HG02623 (cell line): ENCODE results near the gene CUX1.

Experiments
- ATAC-seq: cut with Tn5 transposase; IDR thresholded peaks from one replicate; pipeline ENCODE4 v1.9.1; 2021; ENCODE audit warnings: moderate library complexity; ENCODE audit not compliant: unreplicated experiment

CUX1 gene

DNA sequence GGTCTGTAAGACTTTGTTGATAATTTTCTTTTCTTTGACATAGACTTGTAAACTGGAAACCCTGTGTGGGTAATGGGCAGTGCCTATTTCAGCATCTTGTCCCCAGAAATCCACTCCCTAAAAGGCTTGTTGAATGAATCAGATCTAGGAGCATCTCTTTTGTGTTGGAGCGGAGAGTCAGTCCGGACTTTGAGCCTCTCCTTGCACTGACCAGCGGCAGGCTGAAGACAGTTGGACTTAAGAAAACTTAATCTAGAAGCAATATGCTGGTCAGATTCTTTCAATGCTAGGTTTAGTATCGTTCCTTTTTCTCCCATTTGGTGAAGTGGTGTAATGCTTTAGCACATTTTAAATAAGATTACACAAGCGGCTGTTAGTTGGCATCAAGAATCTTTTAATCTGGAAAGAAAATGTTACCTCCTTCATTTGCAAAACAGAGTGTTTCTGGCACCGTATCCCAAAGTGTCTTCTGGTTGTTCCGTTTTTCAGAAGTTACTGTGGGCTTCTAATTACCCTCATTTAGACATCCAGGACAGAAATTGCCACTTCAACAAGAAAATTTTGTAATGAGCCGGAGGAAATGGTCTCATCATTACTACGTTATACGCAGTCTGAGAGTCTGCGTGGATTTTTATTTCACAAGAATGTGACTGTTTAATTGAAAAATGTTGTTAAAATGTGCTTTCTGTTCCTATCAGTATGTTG lies 74.7 kb downstream of the CUX1 start:
- ATAC-seq: no peak

DNA sequence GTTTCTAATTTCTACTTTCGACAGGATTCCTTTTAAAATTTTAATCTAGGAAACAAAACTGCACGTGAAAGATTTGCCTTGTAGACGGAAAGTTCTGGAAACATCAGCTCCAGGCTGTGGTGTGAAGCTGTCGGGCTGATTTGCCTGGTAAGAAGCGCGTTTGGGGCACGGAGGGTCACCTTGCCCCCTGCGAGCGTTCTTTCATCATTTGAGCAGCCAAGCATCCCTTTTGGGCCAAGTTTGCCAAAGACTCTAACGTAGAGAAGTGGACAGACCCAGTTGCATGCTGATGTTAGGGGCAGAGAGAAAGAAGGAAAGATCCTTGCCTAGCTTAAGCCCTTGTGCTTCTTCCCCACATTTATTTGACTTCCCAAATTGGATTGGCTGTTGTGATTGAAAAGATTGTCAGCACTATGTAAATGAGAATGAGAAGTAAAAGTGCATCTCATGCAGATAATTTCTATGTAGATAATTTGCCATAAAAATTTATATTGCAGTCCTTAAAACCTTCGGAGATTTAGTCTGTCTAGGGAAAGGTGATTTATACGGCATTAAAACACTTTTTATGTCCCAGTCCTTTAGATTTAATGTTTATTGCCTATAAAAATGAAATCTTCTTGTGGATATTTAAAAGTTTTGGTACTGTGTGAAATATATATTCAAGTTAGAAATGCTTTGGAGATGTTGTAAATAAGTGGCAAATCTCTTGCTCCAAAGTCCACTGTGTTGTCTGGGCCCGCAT lies 76.1 kb downstream of the CUX1 start:
- ATAC-seq: no peak

DNA sequence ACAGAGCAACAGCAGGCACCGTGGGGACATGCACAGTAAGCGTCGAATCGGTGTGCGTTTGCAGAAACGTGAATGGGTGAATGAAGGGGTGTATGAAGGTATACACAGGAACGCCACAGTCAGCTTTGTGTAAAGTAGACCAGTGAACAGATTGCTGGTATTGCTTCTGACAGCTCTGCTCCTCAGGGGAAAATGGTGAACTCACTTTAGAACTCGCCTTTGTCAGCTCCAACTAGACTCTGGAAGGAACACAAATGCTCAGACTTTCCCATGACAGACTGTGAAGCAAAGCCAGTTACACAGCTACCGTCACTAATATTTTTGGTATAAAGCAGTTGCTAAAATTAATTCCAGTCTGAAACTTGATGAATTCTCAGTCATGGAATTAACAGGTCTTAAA lies 78.9 kb downstream of the CUX1 start:
- ATAC-seq: no peak

DNA sequence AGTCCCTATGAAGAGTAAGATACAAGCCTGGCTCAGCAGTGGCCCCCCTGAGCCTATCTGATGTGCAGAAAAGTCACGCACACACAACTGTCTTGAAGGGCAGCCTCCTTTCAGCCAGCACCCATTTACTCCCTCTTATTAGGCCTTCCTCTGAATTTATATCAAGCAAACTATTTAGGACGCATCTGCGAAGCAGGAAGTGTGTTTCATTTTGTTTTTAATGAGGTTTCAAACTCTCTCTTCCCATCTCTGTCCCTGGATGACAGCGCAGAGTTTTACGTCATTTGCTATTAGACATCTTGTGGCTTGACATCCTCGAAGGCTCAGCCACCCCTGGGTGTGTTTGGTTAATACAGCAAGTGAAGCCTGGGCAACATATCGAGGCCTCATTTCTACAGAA lies 79.5 kb downstream of the CUX1 start:
- ATAC-seq: no peak

DNA sequence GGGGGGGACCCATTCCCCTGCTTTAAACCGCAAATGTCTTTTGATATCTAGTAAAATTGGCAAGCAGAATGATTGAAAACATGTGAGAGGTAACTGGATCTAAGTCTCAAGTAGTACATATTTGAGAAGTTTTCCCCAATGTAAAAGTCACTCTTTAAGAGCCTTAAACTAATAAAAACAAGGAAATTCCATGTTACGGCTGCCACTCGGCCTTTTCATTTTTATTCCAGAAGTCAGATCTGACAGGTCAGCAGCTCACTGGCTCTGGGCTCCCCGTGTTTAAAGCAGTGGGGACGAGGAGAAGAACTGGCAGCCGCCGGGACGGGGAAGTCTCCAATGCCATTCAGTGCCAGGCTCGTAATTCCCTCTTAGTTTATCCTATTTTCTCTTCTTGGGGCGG lies 80.7 kb downstream of the CUX1 start:
- ATAC-seq: no peak

DNA sequence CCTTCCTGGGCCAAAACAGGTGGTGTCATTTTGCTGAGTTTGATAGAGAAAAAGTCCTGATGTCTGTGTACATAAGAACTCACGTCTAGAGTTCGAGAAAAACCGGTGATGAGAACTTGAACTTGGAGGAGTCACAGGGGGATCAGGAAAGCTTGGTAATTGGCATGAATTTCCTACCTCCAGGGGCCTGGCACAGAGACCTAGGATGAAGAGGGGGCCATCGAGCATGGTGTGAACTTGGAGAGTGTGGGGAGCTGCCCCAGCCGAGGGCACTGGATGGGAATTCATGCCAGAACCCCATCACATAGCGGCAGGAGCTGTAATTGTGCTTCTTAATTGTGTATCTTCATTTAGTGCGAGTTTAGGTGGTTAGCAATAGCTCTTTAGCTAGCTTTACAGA lies 82.2 kb downstream of the CUX1 start:
- no peak for ATAC-seq

DNA sequence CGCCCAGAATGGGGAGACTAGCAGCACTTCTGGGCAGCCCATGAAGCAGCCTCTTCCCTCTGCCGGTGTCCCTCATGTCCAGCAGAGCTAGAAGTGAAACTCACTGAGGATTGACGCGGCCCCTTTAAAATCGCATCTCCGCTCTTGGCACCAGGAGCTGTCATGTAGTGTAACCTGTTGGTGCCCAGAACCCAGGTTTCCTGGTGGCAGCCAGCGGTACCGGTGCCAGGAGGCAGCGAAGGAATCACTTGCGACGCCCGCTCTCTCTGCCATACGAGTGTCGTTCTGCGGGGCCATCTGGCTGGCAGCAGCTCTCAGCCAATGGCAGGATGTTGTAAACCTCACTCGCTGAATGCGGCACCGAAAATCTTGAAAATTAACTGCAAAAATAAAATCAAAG lies 82.7 kb downstream of the CUX1 start:
- ATAC-seq: no peak

DNA sequence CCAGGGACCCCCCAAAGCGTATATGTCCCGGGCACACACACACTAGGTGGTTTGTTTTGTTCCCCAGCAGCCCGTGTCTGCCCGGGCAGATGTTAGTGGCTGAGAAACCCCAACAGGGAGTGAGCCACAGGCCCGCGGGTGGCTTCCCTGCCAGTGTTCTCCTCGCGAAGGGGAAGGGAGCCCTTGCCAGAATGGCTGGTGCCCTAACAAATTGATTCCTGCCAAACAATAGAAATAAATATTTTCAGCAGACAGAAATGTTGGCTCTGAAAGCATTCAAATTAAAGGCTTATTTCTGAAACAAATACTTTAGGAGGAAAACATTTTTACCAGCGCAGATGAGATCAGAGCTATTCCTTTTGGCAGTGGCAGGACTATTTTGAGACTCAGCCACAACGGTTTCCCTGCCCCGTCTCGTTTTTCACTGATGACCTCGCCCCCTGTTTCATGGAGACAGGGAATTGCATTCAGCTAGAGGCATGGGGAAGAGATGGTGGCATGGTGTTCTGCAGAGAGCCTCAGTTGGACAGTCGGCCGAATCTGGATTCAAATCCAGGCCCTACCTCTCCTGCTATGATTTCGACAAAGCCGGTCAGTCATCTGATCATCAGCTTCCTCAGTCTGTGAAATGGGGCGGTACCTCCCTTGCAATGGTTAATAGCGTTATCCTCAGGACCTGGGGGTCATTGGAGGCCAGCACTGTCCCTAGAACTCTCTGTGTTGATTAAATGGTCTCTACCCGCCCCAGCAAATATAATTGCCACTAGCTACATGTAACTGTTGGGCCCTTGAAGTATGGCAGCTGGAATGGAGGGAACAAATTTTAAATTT lies 84.5 kb downstream of the CUX1 start:
- no peak for ATAC-seq

DNA sequence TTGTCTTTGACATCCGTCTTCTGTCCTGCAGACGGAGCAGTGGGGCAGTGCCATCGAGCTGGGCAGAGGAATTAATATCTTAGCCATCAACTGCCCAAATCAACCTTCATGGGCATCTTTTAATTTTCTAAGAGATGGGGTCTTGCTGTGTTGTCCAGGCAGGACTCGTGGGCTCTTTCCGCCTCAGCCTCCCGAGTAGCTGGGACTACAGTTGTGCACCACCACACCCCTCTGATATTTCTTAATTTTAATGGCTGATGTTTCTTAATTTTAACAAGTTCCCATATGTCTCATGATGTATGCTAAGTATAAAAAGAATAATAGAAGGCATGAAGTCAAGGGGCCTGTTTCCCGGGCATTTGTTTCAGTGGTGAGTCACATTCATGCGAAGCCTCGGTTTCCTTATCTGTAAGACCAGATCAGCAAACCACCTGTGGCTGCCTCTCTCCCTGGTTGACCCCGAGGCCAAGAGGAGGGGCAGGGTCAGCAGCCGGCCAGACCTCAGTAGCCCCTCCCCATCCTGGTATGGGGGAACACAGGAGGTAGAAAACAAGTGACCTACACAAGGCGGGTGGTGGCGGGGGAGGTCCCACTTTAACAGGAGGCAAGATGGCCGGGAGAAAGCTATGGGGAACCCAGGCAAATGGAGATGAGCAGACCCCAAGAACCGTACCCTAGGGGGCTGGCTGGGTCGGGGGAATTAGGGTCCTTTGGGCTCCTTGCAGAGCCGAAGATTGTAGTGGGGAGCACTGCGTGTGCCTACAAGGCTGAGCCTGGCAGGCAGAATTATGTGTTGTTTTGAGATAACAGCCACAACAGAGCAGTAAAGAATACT lies 85.5 kb downstream of the CUX1 start:
- ATAC-seq: no peak

DNA sequence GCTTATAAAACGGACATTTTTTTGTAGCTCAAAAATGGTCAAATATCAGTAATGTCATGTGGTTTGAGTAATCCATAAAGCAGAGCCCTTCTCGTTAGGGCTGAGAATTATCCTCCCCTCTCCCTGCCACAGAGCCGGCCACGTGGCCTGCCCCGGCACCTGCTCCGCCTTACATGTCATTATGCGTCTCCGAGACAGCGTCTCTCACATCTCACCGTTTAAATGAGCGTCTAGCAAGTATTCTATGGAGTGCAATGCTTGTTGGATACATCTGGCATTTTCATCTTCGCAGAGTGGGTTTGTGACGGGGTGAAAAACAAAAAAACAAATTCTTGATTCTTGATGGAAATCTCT lies 86.1 kb downstream of the CUX1 start:
- no peak for ATAC-seq

DNA sequence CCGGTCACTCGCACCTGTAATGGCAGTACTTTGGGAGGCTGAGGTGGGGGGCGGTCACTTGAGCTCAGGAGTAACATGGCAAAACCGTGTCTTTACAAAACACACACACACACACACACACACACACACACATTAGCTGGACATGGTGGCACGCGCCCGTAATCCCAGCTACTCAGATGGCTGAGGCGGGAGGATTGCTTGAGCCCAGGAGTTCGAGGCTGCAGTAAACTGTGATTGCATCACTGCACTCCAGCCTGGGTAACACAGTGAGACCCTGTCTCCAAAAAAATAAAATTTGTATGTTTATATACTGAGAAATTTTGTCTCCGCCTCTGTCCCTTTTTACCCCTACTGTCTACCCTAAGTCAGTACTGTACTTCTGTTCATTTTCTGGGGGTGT lies 86.6 kb downstream of the CUX1 start:
- no peak for ATAC-seq

DNA sequence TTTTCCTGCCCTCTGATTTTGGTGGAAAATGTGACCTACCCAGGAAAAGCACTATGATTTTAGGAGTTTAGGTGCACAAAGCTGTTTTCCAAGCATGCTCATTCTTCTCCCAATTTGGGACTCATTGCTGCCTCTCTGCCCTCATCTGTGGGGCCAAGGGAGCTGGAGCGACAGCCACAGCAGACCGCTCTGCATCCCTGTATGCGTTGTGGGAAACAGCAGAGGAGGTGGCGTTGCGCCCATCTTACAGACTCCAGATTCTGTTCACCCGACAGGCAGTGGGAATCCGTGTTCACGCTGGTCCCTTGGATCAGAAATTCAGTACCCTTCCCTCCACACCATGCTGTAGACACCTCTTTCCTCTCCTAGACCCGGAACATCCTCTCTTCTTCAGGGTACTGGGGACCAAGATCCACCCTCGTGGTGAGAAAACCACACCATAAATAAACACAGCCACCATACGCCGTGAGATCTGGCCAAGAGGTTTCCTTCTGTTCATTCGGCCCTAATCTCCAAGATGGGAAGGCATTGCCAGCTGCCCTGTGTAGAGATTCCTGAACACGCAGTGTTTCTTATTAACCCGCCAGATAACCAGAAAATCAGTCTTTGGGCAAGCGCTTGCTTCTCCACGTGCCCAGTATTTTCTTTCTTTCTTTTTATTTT lies 87.9 kb downstream of the CUX1 start:
- no peak for ATAC-seq

DNA sequence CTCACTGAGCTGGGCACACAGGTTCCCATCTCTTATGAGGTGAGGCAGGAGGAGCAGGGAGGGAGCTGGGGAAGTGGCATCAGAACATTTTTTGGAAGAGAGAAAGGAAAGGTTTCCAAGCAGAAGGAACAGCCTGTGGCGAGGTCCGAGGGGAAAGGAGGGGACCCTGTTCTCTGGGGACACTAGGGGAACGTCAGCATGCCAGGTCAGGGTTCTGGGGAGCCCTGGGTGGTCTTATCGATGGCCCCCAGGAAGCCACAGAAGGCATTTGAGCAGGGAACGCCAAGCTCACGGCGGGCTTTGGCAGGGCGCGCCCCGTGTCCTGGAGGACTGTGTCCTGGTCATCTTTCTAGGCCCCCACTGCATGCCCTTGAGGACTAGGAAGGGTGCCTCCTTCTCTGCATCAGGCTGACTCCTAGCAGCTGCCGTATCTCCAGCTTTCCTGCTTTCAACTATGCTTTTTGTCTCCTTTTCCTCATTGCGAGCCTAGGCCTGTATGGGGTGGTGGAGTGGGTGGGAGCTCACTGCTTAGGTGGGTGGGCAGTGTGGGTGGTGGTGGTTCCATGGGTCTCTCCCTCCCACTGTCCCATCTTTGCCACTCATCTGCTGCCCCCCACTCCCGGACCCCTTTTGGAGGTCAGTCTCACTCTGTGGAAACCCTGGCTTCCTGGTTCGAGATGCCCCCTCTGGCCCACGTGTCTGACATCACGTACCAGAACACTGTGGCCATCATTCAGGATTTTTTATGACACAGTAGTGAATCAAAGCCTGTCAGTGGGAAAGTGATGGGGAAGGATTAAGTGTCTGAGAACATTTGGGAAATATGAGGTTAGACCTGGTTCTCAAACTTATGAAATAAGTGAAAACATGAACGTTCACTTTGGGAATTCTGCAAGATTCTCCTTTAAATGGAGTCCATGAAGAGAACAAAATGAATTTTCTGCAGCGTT lies 89.1 kb downstream of the CUX1 start:
- no peak for ATAC-seq

DNA sequence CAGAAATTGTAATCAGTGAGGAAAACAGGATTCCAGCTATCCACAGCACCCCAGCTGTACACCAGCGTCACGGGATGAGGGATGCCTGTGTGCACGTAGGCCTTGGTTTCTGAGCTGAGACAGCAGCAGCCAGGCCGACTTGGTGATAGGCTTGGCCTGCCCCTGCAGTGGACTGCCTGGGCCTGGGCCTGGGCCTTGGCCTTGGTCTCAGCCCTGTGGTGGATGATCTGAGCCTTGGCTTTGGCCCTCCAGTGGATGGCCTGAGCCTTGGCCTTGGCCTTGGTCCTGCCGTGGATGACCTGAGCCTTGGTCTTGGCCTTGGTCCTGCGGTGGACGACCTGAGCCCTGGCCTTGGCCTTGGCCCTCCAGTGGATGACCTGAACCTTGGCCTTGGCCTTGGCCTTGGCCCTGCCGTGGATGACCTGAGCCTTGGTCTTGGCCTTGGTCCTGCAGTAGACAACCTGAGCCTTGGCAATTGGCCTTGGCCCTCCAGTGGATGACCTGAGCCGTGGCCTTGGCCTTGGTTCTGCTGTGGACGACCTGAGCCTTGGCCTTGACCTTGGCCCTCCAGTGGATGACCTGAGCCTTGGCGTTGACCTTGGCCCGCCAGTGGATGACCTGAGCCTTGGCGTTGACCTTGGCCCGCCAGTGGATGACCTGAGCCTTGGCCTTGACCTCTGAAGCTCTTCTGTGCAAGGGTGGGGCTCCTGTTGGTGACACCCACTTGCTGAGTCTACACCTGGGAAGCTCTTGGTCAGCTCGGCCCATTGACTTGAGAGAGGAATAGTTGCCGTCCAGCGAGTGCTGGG lies 93.8 kb downstream of the CUX1 start:
- ATAC-seq: no peak

DNA sequence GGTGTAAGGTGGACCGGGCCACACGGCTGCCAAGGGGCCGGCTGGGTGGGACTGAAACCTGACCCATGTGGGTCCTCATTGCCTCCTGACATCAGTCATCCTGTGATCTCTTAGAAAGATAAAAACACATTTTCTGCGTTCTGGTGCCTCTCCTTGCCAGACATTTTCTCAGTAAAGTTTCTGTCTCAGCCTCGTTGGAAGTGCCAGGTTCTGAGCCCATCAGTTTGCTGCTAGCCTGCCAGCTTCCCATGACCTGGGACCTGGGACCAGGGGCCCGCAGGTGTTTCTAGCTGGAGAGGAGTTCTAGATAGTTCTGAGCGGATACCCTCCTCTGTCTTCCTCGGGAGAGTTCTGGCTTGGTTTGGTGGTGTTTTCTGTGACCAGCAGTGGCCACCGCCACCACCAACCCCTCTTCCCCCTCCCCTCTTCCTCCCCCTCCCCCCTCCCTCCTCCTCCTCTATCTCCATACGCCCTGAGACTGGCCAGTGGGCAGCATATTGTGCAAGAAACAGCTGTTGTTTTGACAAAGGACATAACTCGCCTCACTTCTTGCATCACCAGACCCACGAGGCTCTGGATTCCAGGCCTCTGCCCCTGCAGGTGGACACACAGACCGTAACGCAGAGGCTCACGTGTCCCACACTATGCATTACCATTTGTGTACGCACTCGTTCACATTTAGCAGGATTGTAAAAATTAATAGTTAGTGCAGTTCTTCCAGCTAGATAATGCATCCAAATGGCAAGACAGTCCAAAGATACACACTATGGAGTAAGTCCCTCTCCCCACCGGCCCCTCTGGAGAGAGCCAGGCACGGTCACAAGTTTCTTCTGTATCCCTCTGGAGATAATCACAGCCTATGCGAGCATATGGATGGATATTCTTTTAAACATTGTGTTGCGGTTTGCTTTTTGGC lies 94.6 kb downstream of the CUX1 start:
- no peak for ATAC-seq

DNA sequence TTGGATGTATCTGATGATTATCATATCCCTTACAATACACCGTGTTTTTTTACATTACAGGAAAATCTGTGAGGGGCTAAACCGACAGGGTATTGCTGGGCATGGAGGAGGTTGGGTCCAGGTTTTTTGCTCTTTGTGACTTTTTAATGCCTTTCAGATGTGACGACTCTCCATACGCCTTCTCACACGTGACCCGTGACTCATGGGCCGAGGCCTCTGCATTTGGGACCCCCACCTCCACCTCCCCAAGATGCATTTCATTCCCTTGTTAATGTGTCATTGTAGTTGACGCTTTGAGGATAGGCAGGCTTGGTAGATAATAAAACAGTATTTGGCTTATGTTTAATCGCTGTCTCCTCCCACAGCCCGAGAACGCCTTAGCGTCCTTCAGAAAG lies 95.3 kb downstream of the CUX1 start:
- no peak for ATAC-seq

DNA sequence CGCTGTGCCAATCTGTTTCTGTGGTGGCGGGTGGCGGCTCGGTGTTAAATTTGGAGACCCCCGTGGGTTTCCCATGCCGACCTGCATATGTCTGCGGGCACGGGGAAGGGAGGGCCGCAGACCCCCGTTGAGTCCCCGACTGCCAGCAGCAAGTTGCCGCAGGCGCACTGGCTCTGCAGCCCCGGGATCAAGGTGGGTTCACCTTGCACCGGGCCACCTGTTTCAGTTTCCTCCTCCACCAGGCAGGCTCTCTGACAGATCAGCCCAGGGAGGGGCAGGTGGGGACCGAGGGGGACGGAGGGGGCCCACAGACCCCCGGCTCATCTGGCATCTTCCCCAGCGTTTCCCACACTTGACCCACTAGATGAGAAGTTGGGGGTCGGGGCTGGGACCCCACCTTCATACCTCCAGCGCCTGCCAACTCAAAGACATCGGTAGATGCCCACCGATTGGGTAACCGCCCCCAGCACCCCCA lies 95.9 kb downstream of the CUX1 start:
- ATAC-seq: no peak
